GM04504 (cell line): ENCODE data around the gene MYLK.
"Not testable (repeated sequence)": the region's sequence is repeated elsewhere in the genome, so short reads cannot be mapped to it uniquely, and the experiment has no call there.

Experiments
- DNase-seq: peaks from one replicate; pipeline ENCODE4 v3.0.0-alpha.2; 2012; ENCODE audit warnings: low read depth

MYLK gene

DNA sequence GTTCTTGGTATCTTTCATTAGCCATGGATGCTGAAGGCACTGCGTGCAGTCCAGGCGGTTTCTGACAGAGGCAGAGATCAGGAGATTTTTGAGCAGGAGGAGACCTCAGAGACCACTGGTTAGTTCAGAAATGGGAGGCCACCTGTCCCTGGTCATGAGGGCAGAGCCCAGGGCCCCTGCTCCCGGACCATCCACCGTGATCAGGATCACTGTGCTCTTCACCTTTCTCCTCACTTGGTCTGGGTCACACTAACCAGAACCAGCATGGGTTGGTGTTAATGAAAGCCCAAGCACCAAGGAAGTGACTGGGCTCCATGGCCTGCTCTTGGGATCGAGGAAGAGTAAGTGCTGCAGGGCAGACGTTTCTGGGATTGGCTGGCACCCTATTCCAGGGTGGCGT, 257.3 kb downstream of the MYLK start:
- DNase-seq = no peak

DNA sequence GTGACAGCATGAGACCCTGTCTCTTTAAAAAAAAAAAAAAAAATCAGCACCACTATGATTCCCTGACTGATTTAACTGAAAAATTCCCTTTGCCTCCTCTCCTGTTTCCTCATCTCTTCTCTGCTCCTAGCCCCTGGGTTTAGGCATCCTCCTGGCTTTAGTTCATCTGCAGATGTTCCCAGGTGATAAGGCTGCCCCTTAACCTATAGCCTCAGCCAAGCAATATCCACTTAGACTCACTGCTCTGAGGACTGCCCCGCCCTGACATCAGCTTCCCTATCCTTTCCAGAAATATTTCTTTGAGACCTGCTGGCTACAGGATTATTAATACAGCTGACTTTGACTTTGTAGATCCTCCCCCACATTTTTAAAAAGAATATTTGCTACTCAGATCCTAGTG, 259.8 kb downstream of the MYLK start:
- DNase-seq = no peak

DNA sequence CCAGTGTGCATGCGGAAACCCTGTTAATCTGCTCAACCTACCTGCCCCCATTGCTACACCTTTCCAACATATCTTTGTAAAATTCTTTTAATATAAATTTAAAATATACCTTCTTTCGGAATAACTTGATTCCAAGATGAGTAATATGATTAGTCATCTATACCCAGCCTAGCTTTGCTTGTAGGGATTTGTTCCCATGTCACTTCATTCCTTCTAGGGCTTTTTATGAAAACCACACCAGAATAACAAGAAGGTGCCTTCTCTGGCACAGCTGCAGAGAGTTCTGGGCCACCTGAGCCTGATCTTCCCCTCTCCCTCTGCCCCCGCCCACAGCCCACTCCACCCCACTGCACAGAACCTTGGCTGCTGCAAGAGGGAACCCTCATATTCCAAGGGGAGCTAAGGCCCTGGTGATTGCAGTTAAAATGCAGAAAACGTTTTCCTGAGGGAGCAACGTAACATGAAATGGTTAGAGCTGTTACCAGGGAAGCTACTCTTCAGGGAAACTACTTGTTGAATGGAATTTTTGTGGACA, 260.7 kb downstream of the MYLK start:
- no peak for DNase-seq

DNA sequence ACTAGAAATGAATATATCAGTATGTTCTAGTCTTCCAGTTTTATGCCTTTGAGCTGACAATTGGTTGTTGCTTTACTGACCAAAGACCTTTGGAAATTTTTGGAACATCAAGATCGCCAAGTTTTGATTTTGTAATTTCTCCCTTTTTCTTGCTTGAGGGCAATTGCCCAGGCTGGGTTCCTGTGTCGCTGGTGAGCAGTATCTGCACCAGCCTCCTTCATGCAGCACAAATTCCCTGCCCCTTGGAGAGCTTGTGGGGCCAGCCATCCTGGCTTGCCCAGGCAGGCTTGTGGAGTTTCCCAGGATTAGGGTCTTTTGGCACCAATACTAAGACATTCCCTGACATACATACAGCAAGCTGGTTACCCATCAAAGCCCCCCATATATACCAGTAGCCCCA, 261.4 kb downstream of the MYLK start:
- DNase-seq = no peak

DNA sequence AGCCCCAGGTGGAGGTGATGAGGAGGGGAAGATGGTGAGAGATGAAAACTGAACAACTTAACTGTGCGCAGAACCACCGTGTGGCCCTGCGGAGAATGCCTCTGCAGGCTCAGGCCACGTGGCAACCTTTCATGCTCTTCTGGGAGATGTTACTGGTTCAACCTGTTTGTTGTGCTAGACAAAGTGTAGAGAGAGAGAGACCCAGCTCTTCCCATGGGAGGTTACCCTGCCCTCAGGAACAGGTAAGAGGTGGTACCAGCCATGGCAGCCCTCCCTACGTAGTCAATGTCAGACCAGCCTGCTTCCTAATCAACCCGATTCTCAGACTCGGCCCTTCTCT, 262.3 kb downstream of the MYLK start:
- no peak for DNase-seq

DNA sequence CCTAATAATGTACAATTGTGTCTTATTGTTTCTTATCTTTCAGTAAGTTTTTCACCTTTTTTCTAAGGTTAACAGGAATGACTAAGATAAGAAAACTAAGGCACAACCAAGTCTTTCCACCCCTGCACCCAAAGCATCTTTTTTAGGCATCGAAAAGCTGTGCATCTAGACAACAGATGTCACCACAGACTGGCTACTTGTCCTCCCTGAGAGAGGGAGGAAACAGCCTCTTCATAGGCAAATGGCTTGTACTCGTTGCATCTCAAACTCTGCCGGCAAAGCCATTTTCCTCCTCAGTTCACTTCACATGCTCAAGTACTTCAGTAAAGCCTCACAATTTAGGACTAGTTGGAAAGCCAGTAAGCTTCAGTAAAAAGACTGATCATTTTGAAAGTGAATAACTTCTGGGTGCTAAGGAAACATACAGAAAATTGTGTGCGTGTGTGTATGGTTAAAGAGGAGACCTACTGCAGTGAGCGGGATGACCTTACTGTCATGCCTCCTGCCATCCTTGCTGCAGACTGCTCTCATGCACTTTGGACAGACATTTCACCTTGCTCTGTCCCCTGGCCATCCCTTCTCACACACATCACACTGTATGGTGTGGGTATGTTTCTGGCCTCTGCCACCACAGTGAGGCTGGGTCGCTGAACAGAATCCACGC, 262.8 kb downstream of the MYLK start:
- DNase-seq = no peak

DNA sequence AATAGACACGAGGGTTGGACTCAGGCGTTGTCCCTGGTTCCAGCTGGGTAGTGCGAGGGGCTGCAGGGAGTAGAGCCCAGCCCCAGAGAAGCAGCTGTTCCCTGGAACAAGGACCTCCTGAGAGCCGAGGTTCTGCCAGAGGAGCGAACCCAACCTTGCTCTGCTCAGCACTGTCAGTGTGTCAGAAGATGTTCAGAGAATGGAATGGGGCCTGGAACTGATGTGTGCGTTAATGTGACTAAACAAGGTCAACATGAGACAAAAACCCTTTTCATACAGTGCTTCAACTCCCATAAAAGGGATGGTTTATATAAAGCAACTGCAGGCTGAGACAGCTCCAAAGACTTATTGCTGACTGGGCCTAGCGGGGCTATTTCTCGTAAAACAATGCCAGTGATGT, 263.8 kb downstream of the MYLK start:
- DNase-seq = no peak

DNA sequence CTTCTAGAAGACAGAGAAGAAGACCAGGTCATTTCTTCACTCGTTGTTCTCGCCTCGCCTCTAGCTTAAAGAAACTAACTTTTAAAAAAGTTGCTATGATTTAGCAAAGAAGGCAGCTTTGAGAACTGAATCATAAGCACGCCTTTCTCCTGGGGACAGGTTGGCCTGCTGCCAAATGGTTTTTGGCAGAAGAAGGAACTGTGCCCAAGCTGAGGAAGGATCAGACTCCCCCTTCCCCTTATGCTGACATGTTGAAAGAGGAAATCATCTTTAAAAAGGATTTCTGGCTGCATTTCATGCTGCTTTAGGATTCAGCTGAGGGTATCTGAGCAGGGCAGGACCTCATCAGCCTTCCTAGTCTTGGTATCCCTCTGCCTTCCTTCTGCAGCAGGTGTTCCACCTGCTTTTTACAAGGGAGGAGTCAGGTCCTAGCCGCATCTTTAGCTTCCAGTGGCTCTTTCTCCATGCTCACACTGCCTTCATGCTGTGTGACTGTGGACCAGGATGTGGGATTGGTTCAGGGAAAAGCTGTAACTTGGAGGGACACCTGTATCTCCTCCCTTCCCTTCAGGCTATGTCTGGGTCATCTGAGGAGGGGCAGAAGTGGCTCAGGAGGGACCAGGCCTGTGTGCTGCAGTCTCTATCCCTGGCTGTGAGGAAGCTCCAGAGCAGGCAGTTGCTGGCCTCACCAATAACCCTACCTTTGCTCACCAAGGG, 265.2 kb downstream of the MYLK start:
- peak; percentile 23 for DNase-seq

DNA sequence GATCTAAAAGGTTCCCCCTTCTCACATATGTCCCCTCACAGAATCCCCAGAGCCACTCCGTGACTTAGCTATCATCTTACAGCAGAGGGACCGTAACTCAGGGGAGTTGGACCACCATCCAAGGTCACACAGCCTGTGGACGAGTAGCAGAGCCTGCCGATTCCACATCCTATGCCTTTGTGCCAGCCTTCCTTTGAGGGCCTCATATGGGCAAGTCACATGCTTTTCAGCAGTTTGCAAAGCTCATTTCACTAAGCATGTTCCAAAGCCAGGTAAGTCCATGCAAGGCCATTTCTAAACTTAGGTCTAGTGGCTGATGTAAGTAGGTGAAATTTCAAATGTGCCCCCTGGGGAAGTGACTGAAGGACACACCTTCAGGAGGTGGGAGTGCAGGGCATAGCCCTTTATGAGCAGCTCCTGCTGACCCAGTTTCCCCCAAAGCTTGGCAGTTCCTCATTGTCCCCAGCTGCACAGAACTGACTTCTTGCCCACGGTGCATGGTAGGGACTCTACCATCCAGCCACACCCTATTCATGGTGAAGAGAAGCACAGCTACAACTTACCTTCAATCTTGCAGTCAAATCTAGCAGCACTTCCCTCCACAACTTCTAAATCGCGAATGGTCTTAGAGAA, 265.9 kb downstream of the MYLK start:
- no peak for DNase-seq

DNA sequence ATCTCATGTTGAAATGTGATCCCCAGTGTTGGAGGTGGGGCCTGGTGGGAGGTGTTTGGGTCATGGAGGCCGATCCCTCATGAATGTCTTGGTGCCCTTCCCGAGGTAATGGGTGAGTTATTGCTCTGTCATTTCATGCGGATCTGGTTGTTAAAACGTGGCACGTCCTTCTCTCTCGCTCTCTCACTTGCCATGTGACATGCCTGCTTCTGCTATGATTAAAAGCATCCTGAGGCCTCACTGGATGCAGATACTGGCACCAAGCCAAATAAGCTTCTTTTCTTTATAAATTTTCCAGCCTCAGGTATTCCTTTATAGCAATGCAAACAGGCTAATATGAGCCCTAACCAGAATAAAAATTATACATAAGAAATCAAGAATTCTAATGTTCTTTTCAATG, 267.5 kb downstream of the MYLK start:
- no peak for DNase-seq

DNA sequence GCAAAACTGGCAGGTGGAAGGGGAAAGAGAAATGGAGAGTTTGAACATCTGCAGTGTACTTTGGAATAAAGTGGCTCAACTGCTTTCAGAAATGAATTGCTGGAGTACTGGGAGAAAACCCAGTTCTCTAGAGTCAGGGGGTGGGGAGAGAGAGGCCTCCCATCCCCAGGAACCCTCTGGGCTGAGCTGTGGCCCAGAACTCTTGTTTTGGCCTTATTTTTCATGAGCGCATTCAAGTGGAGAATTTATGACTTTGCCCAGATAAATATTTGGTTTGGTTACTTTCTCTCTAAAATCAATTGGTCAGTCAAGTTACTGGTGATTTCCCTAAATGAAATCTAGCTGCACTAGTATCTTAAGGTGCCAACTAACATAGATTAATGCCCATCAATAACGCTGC, 270.6 kb downstream of the MYLK start:
- no peak for DNase-seq

DNA sequence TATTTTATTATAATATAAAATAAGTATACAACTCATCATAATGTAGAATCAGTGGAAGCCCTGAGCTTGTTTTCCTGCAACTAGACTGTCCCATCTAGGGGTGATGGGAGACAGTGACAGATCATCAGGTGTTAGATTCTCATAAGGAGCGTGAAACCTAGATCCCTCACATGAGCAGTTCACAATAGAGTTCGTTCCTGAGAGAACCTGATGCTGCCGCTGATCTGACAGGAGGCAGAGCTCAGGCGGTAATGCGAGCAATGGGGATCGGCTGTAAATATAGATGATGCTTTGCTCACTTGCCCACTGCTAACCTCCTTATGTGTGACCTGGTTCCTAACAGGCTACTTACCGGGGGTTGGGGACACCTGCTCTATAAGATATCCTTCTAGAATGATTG, 272.5 kb downstream of the MYLK start:
- DNase-seq = not testable (repeated sequence)

DNA sequence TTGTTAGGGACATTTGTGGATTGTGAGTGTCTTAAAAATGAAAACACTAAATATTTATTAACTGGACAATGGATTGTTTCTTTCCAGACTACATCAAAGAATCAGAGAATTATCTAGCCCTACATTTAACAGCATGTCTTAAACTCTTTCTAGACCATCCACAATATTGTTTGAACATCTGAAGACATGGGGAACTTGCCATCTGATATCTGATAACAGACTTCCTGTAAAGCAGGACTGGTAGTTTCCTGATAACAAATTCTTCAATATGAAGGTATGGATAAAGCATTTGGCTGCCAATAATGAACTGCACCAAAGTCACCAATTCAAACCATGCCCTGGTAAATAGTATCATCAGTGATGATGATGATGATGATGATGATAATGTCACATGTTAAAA, 273.1 kb downstream of the MYLK start:
- DNase-seq = no peak

DNA sequence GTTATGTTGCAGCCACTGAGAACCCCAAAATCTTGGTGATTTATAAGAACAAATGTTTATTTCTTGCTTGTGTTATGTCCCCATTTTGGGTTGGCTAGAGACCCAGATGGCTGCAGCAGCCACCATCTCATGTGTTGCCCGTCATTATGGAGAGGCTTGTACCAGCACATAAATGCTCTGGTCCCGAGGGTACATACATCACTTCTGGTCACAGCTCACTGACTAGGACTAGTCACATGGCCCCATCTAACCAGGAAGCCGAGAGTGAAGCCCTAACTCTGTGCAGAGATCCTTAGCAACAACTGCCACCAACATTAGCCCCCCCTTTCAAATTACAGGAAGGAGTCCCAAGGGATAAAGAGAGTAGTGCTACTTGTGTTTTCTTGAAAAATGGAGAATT, 273.8 kb downstream of the MYLK start:
- no peak for DNase-seq

DNA sequence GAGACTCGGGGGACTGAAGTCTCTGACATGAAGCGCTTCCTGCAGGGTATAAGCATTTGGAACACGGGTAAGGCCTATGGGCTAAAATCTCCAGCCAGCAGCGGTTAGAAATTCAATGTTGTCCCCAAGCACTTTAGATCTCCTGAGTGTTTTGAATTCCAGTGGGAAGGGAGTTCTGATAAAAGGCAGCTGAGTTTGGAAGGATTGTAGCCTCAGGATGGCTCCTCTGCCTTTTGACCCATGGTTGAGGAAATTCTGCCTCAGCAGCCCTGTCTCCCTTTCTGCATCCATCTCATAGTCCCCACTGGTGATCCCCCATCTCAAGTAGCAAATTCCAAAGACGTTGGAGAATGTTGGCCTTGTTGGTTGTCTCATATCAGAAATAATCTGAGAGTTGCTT, 275.1 kb downstream of the MYLK start:
- no peak for DNase-seq

DNA sequence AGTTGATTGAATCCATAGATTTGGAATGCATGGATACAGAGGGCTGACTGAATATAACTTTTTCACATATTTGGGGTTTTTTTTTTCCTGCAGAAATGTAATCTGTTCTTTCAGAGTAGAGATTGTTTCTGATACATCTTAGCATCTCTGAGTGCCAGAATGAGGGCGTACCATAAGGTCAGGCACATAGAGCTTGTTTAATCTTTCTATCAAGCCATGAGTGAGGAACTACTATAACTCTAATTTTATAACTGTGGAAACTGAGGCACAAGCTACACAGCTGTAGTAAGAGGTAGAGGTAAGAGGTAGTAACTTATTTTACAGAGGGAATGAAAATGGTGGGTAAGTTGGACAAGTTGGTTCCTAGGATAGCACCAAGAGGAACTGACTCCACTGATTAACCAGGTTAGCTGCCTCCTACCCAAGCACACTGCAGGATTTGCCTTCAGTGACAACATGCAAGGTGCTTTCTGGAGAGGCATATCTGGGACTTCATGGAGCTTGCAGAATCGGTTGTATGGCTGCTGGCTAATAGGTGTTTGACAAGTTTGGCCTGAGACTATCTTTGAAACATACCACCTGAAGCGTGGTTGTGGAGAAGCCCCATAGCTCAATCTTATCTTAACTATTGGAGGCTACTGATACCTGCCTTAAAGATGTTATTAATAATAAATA, 275.7 kb downstream of the MYLK start:
- no peak for DNase-seq

DNA sequence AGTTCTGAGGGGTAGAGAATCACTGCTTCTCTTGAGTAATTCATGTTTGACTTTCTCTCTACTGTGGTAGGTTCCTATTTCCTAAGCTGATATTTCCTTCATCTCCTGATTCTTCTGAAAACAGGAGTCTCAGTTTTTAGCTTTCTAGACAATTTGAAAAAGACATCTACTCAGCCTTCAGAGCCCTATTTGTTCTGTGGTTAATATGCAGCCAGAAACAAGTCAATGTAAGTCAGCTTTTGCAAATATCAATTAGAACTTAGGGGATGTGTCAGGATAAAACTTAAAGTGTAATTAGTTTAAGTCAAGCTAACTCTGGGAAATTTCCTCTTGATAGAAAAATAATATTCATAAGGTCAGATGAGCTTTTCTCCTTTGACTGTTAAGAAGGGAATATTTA, 277.6 kb downstream of the MYLK start:
- no peak for DNase-seq

DNA sequence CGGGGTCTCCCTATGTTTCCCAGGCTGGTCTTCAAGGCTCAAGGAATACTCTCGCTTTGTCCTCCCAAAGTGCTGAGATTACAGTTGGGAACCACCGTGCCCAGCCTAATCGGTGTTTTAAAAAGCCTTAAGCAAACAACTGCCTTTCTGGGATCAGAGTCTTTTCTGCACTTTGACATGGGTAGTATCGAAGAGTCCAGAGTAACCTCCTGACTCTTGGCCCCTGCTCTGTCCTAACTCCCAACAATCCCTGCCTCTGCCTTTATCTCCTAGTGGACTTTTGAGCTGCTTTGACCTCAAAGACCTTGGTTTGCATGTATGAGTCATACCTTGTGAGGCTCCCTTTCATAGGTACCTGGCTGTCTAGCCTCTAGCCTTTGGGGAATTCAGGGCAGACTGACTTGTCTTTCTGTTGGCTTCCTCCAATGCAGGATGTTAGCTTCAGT, 278.3 kb downstream of the MYLK start:
- DNase-seq = no peak

DNA sequence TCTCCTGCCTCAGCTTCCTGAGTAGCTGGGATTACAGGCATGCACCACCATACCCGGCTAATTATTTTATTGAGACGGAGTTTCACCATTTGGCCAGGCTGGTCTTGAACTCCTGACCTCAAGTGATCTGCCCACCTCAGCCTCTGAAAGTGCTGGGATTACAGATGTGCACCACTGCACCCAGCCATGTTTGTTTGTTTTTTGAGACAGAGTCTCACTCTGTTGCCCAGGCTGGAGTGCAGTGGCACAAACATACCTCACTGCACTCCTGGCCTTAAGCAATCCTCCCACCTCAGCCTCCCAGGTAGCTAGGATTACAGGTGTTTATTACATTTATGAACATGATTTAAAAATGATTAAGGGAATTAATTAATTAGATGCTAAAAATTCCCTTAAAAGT, 281.0 kb downstream of the MYLK start:
- not testable (repeated sequence) for DNase-seq

DNA sequence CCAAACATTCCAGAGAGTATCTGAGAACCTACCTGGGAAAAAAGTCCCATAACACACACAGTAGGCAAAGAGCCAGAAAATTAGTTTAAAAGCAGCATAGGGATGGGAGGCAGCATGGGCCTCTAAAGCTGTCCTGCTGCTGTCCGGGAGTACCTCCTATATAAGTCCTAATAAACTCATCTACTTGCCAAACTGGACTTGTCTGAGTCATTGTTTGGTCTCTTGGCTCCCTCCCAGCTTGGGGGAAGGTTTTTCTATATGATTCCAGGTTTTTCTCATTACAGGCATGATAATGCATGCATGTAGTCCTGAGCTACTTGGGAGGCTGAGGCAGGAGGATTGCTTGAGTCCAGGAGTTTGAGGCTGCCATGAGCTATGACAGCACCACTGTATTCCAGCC, 281.8 kb downstream of the MYLK start:
- DNase-seq = no peak

DNA sequence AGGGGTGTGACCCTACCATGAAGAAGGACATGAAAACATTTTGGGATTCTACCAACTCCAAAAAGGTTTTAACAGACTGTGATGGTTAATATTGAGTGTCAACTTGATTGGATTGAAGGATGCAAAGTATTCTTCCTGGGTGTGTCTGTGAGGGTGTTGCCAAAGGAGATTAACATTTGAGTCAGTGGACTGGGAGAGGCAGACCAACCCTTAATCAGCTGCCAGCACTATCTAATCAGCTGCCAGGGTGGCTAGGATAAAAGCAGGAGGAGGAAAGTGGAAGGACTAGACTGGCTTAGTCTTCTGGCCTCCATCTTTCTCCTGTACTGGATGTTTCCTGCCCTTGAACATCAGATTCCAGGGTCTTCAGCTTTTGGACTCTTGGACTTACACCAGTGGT, 283.3 kb downstream of the MYLK start:
- DNase-seq = not testable (repeated sequence)

DNA sequence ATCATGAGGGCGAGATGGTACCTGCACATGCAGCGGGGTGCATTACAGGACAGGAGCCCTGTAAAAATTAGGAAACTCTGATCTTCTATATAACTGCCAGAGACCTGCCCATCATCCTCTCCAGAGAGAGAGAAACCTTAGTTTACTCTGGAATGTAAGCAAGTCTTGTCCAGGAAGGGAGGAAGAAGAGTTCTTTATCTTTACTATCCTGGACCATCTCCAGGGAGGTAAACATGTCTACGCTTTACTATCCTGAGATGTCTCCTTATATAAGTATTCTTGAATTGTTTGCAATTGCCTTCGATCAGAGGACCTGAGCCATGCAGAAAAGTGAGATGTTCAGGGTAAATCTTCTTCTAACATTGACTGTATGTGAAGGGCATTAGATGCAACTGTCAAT, 286.6 kb downstream of the MYLK start:
- DNase-seq = no peak
